ENCODE measurements around the gene SMCO2.
"Not testable (repeated sequence)": the region's sequence is repeated elsewhere in the genome, so short reads cannot be mapped to it uniquely, and the experiment has no call there.

SMCO2 gene

DNA sequence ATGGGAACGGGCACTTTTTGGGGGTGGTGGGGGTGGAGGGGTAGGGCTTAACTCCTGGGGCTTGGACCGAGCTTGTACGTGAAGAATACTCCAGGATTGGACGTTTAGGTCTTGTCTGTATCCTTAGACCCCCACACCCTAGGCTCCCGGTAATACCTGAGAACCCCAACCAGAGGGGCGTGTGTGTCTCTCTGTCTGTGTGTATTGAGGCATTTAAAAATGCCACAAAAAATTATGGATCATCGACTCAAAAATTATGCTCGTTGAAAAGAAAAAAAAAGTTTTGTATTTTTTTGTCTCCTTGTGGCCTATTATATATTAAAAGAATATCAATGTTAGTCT is 77.9 kb downstream of the SMCO2 start:
- no peak for DNase-seq (ENCODE audit: low read depth in 3 of 3, low spot score in 1 of 3)

DNA sequence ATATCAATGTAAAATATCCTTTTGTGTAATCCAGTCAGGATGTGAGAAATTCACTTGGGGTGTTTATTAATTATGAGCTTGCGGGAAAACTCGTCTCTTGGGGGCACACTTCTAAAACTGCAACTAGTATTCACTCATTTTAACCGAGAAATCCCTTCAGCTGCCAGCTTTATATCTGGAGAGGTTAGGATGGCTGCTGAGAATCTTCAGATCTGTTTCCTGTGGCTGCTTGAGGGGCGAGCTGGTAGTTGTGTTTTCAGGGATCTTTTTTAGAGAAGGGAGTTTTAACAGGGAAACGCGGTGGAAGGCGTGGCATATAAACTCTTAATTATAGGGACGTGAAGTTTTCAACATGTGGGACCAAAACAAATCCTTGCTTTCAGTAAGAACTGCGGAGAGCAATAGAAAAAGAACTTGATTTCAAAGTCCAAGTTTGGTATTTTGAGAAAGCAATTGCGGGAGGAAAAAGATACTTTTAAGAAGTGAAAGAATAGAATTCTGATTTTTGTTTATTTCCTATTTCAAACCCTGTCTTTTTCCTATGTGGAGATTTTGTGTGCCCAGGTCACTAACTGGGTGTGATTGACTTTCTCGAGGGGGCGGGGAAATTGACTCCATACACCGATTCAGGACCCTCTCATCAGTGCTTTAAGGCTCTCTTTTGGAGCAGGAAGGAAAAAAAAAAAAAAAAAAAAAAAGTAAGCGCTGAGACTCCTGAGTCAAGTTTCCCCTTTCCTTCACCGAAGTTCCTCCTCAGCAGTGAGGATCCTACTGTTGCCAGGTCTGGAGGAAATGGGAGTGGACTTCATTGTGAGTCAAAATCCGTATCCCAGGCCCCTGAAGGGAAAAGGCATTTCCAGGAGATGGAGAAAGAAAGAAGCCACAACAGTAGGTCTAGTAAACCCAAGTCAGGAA is 78.6 kb downstream of the SMCO2 start:
- DNase-seq (ENCODE audit: low read depth in 3 of 3, low spot score in 1 of 3), result no peak

- DNase-seq (ENCODE audit: low read depth in 3 of 3, low spot score in 1 of 3), result no peak
Observed at GRCh38 chr12:27527512-27527911, 81.0 kb downstream of the SMCO2 start.

- DNase-seq (ENCODE audit: low read depth in 3 of 3, low spot score in 1 of 3), result no peak
Observed at GRCh38 chr12:27528788-27529187, 82.3 kb downstream of the SMCO2 start.

DNA sequence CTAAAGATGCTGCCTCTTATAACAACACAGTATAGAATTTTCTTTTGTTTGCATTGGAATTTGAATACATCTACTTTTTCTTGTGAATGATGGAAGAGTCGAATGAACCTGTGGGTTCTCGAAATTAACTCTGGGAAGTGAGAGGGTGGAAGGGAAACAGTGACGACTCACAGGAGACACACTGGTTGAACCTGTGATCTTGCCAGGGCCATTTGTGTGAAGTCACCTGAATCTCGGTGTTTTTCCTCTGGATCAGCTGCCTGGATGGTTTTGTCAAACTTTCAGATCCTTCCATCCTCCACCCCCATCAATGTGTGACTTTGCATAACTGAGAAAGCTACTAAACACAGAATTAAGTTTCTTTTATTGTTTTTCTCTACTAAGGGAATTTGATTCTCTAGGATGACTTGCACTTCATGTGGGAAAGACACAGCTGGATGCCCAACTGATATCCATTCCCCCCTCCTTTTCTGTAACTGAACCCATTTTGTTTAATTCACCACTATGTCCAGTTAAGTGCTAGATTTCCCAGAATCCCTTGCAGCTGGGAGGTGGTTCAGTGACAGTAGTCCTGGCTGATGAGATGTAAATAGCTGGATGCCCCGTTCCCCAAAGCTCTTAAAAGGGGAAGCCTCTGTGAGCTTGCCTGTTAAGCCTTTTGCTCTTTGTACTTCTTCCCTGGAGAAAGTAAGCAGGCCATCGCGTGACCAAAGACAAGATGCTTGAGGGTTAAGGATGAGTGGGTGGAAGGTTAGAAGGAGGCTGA is 83.8 kb downstream of the SMCO2 start:
- DNase-seq (ENCODE audit: low read depth in 3 of 3, low spot score in 1 of 3), result no peak

- no peak for DNase-seq (ENCODE audit: low read depth in 3 of 3, low spot score in 1 of 3)
Observed at GRCh38 chr12:27531896-27532295, 85.4 kb downstream of the SMCO2 start.

DNA sequence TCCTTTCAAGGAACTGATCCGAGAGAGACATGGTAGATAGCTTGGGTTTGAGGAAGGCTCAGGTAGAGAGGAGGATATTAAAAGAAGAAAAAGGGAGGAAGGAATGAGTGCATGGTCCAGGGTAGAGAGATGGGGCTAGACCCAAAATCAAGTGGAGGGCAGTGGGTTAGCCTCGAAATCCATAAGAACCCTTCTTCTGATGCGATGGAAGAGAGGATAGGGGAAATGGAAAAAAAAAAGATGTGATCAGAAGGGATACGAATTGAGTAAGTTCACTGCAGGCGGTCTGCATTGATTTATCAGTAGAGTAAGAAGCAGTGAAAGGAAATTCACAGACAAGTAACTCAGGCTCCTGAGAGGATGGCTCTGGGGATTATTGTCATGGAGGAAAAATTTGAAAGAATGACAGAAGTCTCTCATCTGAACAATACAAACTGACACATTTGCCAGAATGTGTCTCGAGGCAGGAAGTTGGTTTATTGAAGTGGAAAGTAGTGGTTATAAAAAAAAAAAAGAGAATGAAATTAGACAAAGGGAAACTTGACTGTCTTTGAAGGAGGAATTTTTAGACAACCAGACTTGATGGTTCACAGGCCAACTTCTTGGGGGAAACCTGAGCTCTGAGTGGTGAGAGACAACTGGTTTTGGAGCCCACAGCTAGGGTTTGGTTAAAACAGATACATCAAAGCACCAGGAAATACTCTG is 87.7 kb downstream of the SMCO2 start:
- DNase-seq (ENCODE audit: low read depth in 3 of 3, low spot score in 1 of 3), result no peak

GRCh38 chr12:27534765-27535161 is 88.2 kb downstream of the SMCO2 start:
- DNase-seq (ENCODE audit: low read depth in 3 of 3, low spot score in 1 of 3), result no peak

DNA sequence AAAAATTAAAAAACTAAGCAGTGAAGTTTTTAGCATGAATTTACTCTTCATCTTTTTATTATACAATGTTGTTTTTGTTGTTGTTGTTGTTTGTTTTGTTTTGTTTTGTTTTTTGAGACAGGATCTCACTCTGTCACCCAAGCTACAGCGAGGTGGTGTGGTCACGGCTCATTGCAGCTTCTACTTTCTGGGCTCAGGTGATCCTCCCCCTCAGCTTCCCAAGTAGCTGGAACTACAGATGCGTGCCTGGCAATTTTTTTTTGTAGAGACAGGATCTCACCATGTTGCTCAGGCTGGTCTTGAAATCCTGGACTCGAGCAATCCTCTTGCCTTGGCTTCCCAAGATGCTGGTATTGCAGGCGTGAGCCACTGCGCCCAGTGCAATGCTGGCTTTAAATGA is 88.8 kb downstream of the SMCO2 start:
- DNase-seq (ENCODE audit: low read depth in 3 of 3, low spot score in 1 of 3), result no peak

DNA sequence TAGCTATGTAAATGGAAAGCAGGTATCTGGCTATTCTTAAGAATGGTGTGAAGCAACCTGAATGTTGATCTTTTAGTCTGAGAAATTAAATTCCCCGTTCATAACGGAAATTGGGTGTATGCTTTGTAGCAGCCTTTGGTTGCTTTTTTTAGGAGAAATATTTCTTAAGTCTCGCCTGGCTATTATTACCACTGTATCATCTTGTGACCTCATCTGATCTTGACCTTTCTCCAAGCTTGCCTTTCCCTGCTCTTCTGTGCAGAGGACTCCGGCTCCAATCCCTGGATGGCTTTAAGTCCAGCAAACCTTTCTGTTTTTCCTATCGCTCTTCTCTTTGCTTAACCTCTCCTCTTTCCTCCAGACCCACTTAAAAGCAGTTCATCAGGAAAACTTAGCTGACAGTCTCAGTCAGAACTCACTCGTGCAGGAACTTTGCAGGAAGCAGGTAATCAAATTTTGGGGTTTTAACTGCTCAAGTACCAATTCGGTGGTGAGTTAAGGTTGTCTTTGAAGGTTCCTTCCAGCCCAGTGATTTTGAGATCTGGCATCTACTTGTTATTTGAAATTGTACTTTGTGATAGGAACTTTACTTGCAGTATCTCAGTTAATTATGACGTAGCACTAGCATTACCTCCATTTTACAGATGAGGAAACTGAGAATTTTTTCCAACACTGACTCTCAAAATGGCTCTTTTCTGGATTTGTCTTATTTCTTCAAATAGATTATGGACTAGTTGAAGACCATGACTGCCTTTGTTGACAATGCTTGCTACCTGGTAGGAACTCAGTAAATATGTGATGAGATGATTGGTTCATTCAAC is 91.5 kb downstream of the SMCO2 start:
- no peak for DNase-seq (ENCODE audit: low read depth in 3 of 3, low spot score in 1 of 3)

GRCh38 chr12:27539191-27539631 is 92.7 kb downstream of the SMCO2 start:
- no peak for DNase-seq (ENCODE audit: low read depth in 3 of 3, low spot score in 1 of 3)

GRCh38 chr12:27541031-27541719 is 94.6 kb downstream of the SMCO2 start:
- DNase-seq (ENCODE audit: low read depth in 3 of 3, low spot score in 1 of 3), result no peak

DNA sequence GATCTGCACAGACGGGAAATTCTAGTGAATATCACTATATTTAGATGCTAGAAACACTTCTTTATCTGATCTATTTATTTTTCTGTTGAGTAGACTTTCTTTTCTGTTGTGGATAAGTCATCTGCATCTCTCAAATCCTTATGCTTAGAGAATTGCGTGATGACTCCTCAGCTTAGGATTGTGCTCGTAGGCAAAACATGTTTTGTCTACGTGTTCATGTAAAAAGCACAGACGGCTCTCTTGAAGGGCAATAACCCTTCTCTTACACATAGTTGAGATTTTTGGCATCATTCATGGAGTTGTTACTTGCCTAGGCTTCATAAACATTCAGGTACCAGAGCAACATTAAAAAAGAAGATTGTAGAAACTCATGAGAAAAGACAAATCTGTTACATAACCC is 96.1 kb downstream of the SMCO2 start:
- DNase-seq (ENCODE audit: low read depth in 3 of 3, low spot score in 1 of 3), result no peak

GRCh38 chr12:27544858-27545257 is 98.3 kb downstream of the SMCO2 start:
- DNase-seq (ENCODE audit: low read depth in 3 of 3, low spot score in 1 of 3), result not testable (repeated sequence)

GRCh38 chr12:27545665-27546064 is 99.1 kb downstream of the SMCO2 start:
- no peak for DNase-seq (ENCODE audit: low read depth in 3 of 3, low spot score in 1 of 3)

GRCh38 chr12:27547592-27547991 is 101.1 kb downstream of the SMCO2 start:
- DNase-seq (ENCODE audit: low read depth in 3 of 3, low spot score in 1 of 3), result no peak

- DNase-seq (ENCODE audit: low read depth in 3 of 3, low spot score in 1 of 3), result no peak
Observed at GRCh38 chr12:27548301-27549199, 102.0 kb downstream of the SMCO2 start.

DNA sequence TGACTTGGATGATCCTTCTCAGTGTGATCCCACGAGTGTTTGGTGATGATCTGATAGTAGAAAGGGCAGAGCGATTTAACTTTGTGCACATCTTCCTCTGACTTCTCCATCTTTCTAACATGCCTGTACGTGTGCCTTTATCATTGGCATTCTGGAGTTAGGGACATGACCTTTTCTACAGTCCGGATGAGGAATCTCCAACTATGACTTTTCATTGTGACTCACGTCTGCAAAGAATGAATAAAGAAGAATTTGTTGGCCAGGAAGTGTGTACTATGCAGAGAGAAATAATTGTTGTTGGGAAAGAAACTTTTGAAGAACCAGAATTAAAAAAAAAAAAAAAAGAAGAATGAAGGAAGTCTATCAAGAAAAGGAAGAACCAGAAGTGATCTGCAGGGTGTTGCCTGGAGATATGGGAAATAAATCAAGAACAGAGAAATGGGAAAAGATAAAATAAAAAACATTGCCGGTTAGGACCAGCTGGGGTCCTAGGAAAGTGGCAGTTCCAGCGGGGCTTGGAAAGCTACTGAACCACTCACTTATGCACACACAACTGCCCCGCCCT is 102.8 kb downstream of the SMCO2 start:
- no peak for DNase-seq (ENCODE audit: low read depth in 3 of 3, low spot score in 1 of 3)

Data from stimulated activated CD4-positive, alpha-beta T cell treated with anti-CD3 and anti-CD28 coated beads, TNF-alpha, amount 100 ng/mL, for 1 hour (primary cell).